HEK293T (cell line): ENCODE results near the gene TGFBR2.

Source experiments
- FOXA1 ChIP-seq: fragments of 450-650 bp; IDR thresholded peaks from 2 replicates; pipeline ENCODE4 v1.6.1; 2016; ENCODE audit warnings: mild to moderate bottlenecking
- FOXK2 ChIP-seq: fragments of 450-650 bp; IDR thresholded peaks from 2 replicates; pipeline ENCODE4 v1.6.1; 2016; ENCODE audit warnings: mild to moderate bottlenecking
- FOXM1 ChIP-seq: fragments of 450-650 bp; IDR thresholded peaks from 2 replicates; pipeline ENCODE4 v1.6.1; 2017; ENCODE audit warnings: mild to moderate bottlenecking, borderline replicate concordance
- HDGF ChIP-seq: fragments of 450-650 bp; IDR thresholded peaks from 2 replicates; pipeline ENCODE4 v1.6.1; 2017; ENCODE audit warnings: antibody characterized with exemption, borderline replicate concordance
- LEF1 ChIP-seq: fragments of 450-650 bp; IDR thresholded peaks from 2 replicates; pipeline ENCODE4 v1.6.1; 2017; ENCODE audit warnings: mild to moderate bottlenecking, borderline replicate concordance
- PKNOX1 ChIP-seq: fragments of 450-650 bp; IDR thresholded peaks from 2 replicates; pipeline ENCODE4 v1.6.1; 2016
- SP1 ChIP-seq: fragments of 450-650 bp; IDR thresholded peaks from 2 replicates; pipeline ENCODE4 v1.6.1; 2017
- SUZ12 ChIP-seq: fragments of 450-650 bp; IDR thresholded peaks from 2 replicates; pipeline ENCODE4 v1.6.1; 2016; ENCODE audit warnings: mild to moderate bottlenecking
- TARDBP ChIP-seq: fragments of 450-650 bp; IDR thresholded peaks from 2 replicates; pipeline ENCODE4 v1.6.1; 2016
- ZNF384 ChIP-seq: fragments of 450-650 bp; IDR thresholded peaks from 2 replicates; pipeline ENCODE4 v1.6.1; 2016

GRCh38 chr3:30598668-30599545 is 7.5 kb upstream of the TGFBR2 start:
- TF ChIP-seq TARDBP (no peak), HDGF (no peak), SUZ12 (no peak), FOXM1 (no peak), FOXA1 (no peak), PKNOX1 (no peak), ZNF384 (no peak), LEF1 (no peak), SP1 (no peak), FOXK2 (no peak)
